WTC11 (cell line): ENCODE data around the gene IL1RAPL2. TPM values are rescaled to one million over a fixed set of nuclear protein-coding genes. Genes with fewer than 3 reads are reported as not detected.

ENCODE experiments used
- ATAC-seq: fragments of 200-7000 bp; cut with Tn5 transposase; 2 replicates; pipeline ENCODE4 v1.10.0; 2021; ENCODE audit warnings: mild to moderate bottlenecking, moderate library complexity
- CTCF ChIA-PET: fragments of 300-600 bp; sonication (Branson Sonifier 250); formaldehyde crosslinking; loops from one replicate; lab custom pipeline; 2021; ENCODE audit warnings: antibody characterized with exemption; lab: Charles Lee
- POLR2A ChIA-PET: fragments of 350-600 bp; sonication (Branson Sonifier 250); formaldehyde crosslinking; loops from one replicate; lab custom pipeline; 2021; ENCODE audit warnings: antibody characterized with exemption; lab: Charles Lee
- DNase-seq: peaks from one replicate; pipeline ENCODE4 v3.0.0; 2021; ENCODE audit warnings: low spot score
- H3K27ac Mint-ChIP-seq: 2 replicates; pipeline ENCODE4 v1.8.0; 2021; ENCODE audit warnings: mixed read lengths
- H3K27me3 Mint-ChIP-seq: 2 replicates; pipeline ENCODE4 v1.8.0; 2021; ENCODE audit warnings: low read depth, mild to moderate bottlenecking, moderate library complexity, mixed read lengths
- H3K36me3 Mint-ChIP-seq: 2 replicates; pipeline ENCODE4 v1.8.0; 2021; ENCODE audit warnings: mixed read lengths
- H3K4me1 Mint-ChIP-seq: 2 replicates; pipeline ENCODE4 v1.8.0; 2022; ENCODE audit warnings: mixed read lengths
- H3K4me3 Mint-ChIP-seq: 2 replicates; pipeline ENCODE4 v1.8.0; 2021; ENCODE audit warnings: mild to moderate bottlenecking, moderate library complexity, mixed read lengths
- H3K9me3 Mint-ChIP-seq: 2 replicates; pipeline ENCODE4 v1.8.0; 2021; ENCODE audit warnings: mixed read lengths
- ATF1 ChIP-seq: sonication (generic); formaldehyde crosslinking; IDR thresholded peaks from 2 replicates; pipeline ENCODE4 v1.8.1; 2023; ENCODE audit warnings: mild to moderate bottlenecking, moderate library complexity, missing genetic modification reagents
- E2F4 ChIP-seq: sonication (generic); formaldehyde crosslinking; IDR thresholded peaks from 2 replicates; pipeline ENCODE4 v1.8.1; 2022; ENCODE audit warnings: low read depth, mild to moderate bottlenecking, moderate library complexity, missing genetic modification reagents, borderline replicate concordance
- ESRRA ChIP-seq: sonication (generic); formaldehyde crosslinking; IDR thresholded peaks from 2 replicates; pipeline ENCODE4 v1.8.1; 2022; ENCODE audit warnings: mild to moderate bottlenecking, missing genetic modification reagents, borderline replicate concordance
- JAZF1 ChIP-seq: fragments of 250-450 bp; sonication (Bioruptor Pico); IDR thresholded peaks from 2 replicates; pipeline ENCODE4 v1.9.0; 2021; ENCODE audit warnings: moderate library complexity, mild to moderate bottlenecking, inconsistent platforms
- JUN ChIP-seq: sonication (generic); formaldehyde crosslinking; IDR thresholded peaks from 2 replicates; pipeline ENCODE4 v1.8.0; 2023; ENCODE audit warnings: mild to moderate bottlenecking, missing genetic modification reagents
- MAX ChIP-seq: sonication (generic); formaldehyde crosslinking; IDR thresholded peaks from 2 replicates; pipeline ENCODE4 v1.8.0; 2022; ENCODE audit warnings: mild to moderate bottlenecking, missing genetic modification reagents
- MLX ChIP-seq: sonication (generic); formaldehyde crosslinking; IDR thresholded peaks from 2 replicates; pipeline ENCODE4 v1.8.1; 2023; ENCODE audit warnings: mild to moderate bottlenecking, missing genetic modification reagents, moderate library complexity
- NFATC4 ChIP-seq: fragments of 250-450 bp; sonication (Bioruptor Pico); IDR thresholded peaks from 2 replicates; pipeline ENCODE4 v1.9.0; 2021; ENCODE audit warnings: mild to moderate bottlenecking
- PRDM15 ChIP-seq: sonication (generic); formaldehyde crosslinking; IDR thresholded peaks from 2 replicates; pipeline ENCODE4 v1.8.0; 2022; ENCODE audit warnings: missing genetic modification reagents
- PRRX2 ChIP-seq: fragments of 250-450 bp; sonication (Bioruptor Pico); IDR thresholded peaks from 2 replicates; pipeline ENCODE4 v1.8.0; 2021; ENCODE audit warnings: mild to moderate bottlenecking
- RELA ChIP-seq: sonication (generic); formaldehyde crosslinking; IDR thresholded peaks from 2 replicates; pipeline ENCODE4 v1.8.1; 2022; ENCODE audit warnings: missing genetic modification reagents, mild to moderate bottlenecking, borderline replicate concordance
- SMAD3 ChIP-seq: sonication (generic); formaldehyde crosslinking; IDR thresholded peaks from 2 replicates; pipeline ENCODE4 v1.8.0; 2022; ENCODE audit warnings: missing genetic modification reagents, mild to moderate bottlenecking, borderline replicate concordance
- SOX15 ChIP-seq: fragments of 250-450 bp; sonication (Bioruptor Pico); IDR thresholded peaks from 2 replicates; pipeline ENCODE4 v1.9.0; 2021; ENCODE audit warnings: mild to moderate bottlenecking
- ZBTB21 ChIP-seq: sonication (generic); formaldehyde crosslinking; IDR thresholded peaks from 2 replicates; pipeline ENCODE4 v1.8.1; 2023; ENCODE audit warnings: mild to moderate bottlenecking, missing genetic modification reagents, borderline replicate concordance
- ZNF121 ChIP-seq: sonication (generic); formaldehyde crosslinking; IDR thresholded peaks from 2 replicates; pipeline ENCODE4 v1.8.0; 2023; ENCODE audit warnings: missing genetic modification reagents
- ZNF423 ChIP-seq: fragments of 250-450 bp; sonication (Bioruptor Pico); IDR thresholded peaks from 2 replicates; pipeline ENCODE4 v2.1.2; 2022; ENCODE audit warnings: mild to moderate bottlenecking, moderate library complexity
- ZNF425 ChIP-seq: fragments of 250-450 bp; sonication (Bioruptor Pico); conservative IDR thresholded peaks from 2 replicates; pipeline ENCODE4 v1.9.0; 2021; ENCODE audit warnings: mild to moderate bottlenecking
- ZSCAN18 ChIP-seq: fragments of 250-450 bp; sonication (Bioruptor Pico); IDR thresholded peaks from 2 replicates; pipeline ENCODE4 v2.1.2; 2022; ENCODE audit warnings: mild to moderate bottlenecking, moderate library complexity
- total RNA-seq: library from RNA; stranded (reverse); gene quantifications from 3 replicates; pipeline ENCODE4 v1.2.3, GENCODE V29; 2021

The IL1RAPL2 gene
- total RNA-seq, 1 experiment from 2014 or later: 0.09 TPM

- ChIA-PET POLR2A (no interaction called here), CTCF (no interaction called here)
- ATAC-seq: no peak
- Mint-ChIP-seq H3K9me3 (peaks cover 5% of the 10 kb centered on the region; the same call in 1 of the 2 replicates), H3K36me3 (no peaks in the 10 kb centered on the region), H3K4me3 (no peak overlapping the region), H3K27ac (no peak overlapping the region), H3K4me1 (no peaks in the 10 kb centered on the region), H3K27me3 (no peaks in the 10 kb centered on the region)
- TF ChIP-seq SMAD3 (no peak), JUN (CRISPR knock-in tag) (no peak)
- no peak for DNase-seq
These were observed 885.4 kb downstream of the IL1RAPL2 start for GRCh38 chrX:105451401-105451800.

- no peak for DNase-seq
- no peak overlapping the region for H3K4me3 Mint-ChIP-seq
- no peak for TF ChIP-seq ZNF121 (CRISPR knock-in tag)
- TF ChIP-seq ATF1 (CRISPR knock-in tag): no peak
- no peak for TF ChIP-seq ZNF425 (CRISPR knock-in tag)
- no peak for TF ChIP-seq JAZF1 (CRISPR knock-in tag)
- no peak for TF ChIP-seq ZSCAN18 (CRISPR knock-in tag)
- TF ChIP-seq ZBTB21: no peak
- no peak for TF ChIP-seq ZNF423 (CRISPR knock-in tag)
- TF ChIP-seq ESRRA: no peak
- TF ChIP-seq MLX: no peak
- no peak for TF ChIP-seq E2F4 (CRISPR knock-in tag)
- no peak for TF ChIP-seq PRRX2
- TF ChIP-seq MAX (CRISPR knock-in tag): no peak
- TF ChIP-seq SOX15 (CRISPR knock-in tag): no peak
- no peak for TF ChIP-seq PRDM15
- no peak for TF ChIP-seq NFATC4 (CRISPR knock-in tag)
- TF ChIP-seq RELA: no peak
- no peak overlapping the region for H3K27ac Mint-ChIP-seq
- no peaks in the 10 kb centered on the region for H3K27me3 Mint-ChIP-seq
- H3K36me3 Mint-ChIP-seq: no peaks in the 10 kb centered on the region
- POLR2A ChIA-PET: no interaction called here
- H3K9me3 Mint-ChIP-seq: peaks cover 5% of the 10 kb centered on the region; the same call in 1 of the 2 replicates
- CTCF ChIA-PET: no interaction called here
- no peak for ATAC-seq
- no peaks in the 10 kb centered on the region; the same call in 1 of the 2 replicates for H3K4me1 Mint-ChIP-seq
These were observed 892.8 kb downstream of the IL1RAPL2 start for GRCh38 chrX:105458846-105459245.
